HT1080 (cell line): ENCODE results near the gene TDRD3. TPM values are rescaled to one million over a fixed set of nuclear protein-coding genes. Genes with fewer than 3 reads are reported as not detected.

Experiments used
- small RNA-seq: library from RNA; depleted of rRNA; stranded (forward); fragments of <200 nt; gene quantifications from one replicate; pipeline ENCODE3, GENCODE V24; 2014
- total RNA-seq: library from RNA; depleted of rRNA; stranded (reverse); fragments of >200 nt; shearing (Covaris generic); gene quantifications from 2 replicates; pipeline ENCODE4 v1.2.3, GENCODE V29; 2014; rRNA removed

TDRD3 gene
- total RNA-seq, 1 experiment from 2014 or later = 10.7 TPM

Small RNA genes lying within 50 kb of the gene (small RNA-seq; reads per million reads assigned to genes)
- gene RNA5SP31 = not detected

Other genes with a start within 250 kb of the TDRD3 start
- 11.8 and 13.1 TPM in 2 replicates for gene DIAPH3, start 233.3 kb upstream of the TDRD3 start, total RNA-seq